Right kidney (tissue), 1 donor: ENCODE results near the gene OARD1.
A peak's percentile ranks its signal among the peaks of the same experiment; 100 is the strongest.

Experiments used
- DNase-seq: peaks from one replicate; pipeline ENCODE4 v3.0.0-alpha.2; 2016

OARD1 gene

DNA sequence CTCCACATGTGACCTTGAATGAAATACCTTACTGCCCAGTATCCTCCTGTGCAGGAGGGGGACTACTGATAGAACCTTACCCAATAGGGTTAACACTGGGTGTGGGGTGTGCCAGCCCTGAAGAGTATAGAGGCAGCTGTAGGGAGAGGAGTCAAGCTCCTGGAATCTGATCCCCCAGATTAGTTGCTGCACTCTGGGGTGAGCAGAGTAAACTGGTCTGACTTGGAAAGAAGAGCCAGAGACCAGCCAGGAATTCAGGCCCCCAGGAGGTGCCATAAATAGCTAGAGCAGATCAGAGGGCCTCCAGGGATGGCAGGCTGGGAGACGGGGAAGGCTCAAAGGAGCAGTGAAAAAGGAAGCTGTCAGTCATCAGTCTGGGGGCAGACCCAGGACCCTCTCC, 22.6 kb downstream of the OARD1 start:
- no peak for DNase-seq

GRCh38 chr6:41047745-41048732, 24.1 kb downstream of the OARD1 start:
- DNase-seq, result no peak

- DNase-seq, result no peak
Observed at GRCh38 chr6:41047306-41047705, 24.9 kb downstream of the OARD1 start.

DNA sequence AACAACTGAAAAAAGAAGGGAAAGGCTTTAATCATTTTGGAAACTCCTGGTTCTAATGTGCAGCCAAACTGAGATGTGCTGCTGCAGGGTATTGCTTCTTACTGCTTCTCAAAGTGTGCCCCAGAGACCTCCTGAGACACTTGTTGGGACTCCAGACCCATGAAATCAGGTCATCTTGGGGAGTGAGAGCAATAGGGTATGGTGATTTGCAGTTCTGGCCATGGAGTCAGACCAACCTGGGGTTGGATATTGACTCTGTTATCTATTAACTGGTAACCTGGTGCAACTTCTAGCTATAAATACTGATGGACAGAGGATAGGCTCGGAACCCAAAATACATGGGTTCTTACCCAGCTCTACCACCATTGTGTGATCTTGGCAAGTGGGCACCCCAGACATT, 26.1 kb downstream of the OARD1 start:
- no peak for DNase-seq

DNA sequence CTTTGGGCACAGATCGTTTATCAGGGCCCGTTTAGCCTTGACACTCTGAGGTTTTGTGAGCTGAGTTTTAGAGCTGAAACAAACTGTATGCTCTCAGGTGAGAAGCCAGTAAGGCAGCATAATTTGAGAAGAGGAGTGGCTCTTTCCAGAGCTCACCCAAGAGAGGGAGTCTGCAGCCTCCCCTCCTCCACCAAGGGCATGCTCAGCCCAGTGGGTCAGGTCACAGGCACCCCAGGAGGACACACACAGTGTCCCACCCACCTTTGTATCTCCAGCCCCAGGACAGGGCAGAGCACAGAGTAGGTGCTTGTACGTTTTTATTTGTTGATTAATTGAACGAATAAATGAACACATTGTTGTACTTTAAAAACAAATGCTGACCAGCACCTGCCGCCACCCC, 26.5 kb downstream of the OARD1 start:
- no peak for DNase-seq

GRCh38 chr6:41043151-41043550, 29.0 kb downstream of the OARD1 start:
- no peak for DNase-seq

- no peak for DNase-seq
Observed at GRCh38 chr6:41042226-41043055, 29.7 kb downstream of the OARD1 start, which contains the start of gene TSPO2. TSPO2 (plus strand) TSS chr6:41042467; CDS start chr6:41042986, 519 bp downstream.

DNA sequence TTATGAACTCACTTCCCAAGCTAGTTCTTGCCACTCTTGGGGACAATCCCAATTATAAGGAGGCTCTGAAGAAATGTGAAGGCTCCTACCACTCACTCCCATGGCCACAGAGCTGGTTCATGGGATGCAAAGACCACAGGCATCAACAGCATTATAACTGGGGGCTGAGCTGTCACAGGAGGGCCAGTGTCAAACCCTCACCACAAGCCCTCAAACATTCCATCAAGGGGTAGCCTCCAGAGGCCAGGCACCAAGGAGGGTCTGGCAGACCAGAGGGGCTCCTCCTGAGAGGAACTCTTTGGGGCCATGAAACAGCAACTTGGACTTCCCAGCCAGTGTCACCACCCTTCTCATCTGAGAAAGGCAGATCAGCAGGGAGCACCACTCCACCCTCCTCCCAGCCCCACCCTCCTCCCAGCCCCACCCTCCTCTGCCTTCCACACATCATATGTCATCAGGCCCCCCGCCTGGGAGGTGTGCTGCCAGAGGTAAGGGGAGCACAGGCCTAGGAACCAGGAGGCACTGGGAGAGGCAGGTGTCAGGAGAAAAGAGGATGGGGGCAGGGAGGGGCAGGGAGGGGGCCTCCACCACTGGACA, 31.1 kb downstream of the OARD1 start:
- no peak for DNase-seq

DNA sequence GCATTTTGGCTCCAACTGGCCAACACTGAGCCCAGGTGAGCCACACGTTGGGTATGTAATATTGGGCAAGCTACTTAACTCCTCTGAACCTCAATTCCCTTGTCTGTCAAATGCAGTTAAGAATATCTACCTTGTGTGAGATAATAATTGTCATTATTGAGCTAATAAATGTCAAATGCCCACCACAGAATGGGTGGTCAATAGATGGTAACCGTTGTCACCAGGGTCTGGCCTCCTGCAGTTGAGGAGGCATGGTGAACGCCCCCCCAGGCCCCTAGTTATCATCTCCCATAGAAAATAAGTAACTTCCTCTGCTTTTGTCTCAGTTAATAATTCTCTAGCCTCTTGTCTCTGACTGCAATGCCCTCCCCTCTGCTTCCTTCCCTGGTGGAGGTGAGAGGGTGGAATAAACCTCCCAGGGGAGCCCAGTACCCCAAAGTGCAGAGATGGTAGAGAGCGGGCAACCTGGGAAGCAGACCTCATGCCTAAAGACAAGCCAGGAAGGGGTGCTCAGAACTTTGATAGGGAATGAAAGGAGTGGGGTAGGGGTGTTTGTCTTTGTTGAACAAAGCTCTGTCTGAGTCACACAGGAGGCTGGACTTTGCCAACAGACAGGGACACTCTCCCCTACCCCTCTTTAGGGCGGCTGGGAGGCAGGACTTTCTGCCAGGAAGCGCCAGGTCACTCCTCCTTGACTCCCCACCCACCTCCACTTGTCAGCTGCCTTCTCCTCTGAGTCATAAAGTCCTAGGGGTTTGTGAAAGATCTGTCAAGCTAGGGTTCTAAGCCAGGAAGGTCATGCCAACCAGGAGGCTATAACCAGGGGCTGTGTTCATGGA, 31.8 kb downstream of the OARD1 start:
- DNase-seq, result peak; percentile 51

GRCh38 chr6:41039060-41039998, 32.8 kb downstream of the OARD1 start, which contains the start of gene UNC5CL:
UNC5CL (minus strand) TSS chr6:41039221; CDS start chr6:41035074, 4,147 bp downstream.
- peak; percentile 47 for DNase-seq

GRCh38 chr6:41038205-41038604, 34.0 kb downstream of the OARD1 start:
- DNase-seq, result no peak

- DNase-seq, result no peak
Observed at GRCh38 chr6:41037107-41037900, 34.9 kb downstream of the OARD1 start.

GRCh38 chr6:41036601-41037000, 35.6 kb downstream of the OARD1 start:
- DNase-seq, result no peak

DNA sequence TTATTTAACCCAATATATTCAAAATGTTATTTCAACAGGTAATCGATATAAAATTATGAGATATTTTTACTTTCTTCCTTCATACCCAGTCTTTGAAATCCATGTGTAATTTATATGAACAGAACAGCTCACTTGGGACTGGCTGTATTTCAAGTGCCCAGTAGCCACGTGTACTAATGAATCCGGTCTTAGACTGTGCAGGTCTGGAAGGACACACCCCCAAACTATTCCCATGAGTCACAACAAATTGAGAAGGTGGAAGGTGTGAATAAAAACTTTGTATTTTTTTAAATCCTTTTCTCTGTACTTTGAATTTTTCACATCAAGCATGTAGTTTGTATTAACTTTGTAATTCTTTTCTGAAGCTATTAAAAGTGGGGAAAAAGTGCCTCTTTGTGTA, 36.0 kb downstream of the OARD1 start:
- DNase-seq, result no peak

DNA sequence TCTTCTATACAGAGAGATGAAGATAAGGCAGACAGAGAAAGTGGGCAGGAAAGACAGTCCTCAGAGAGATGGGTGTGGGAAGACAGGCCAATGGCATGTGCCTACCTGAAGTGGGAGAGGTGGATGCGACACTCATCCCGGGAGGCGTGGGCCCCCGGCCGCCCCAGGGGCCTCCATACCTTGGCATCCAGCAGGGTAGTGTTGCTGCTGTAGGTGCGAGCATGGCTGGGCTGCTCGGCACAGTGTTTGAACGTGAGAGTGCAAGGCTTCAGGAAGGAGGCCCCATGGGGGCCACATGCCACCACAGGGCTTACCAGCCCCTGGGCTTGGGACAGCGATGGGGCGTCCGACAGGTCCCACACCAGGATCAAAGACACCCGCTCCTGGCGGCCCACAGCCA, 38.4 kb downstream of the OARD1 start:
- no peak for DNase-seq

GRCh38 chr6:41032830-41033229, 39.3 kb downstream of the OARD1 start:
- DNase-seq, result no peak

GRCh38 chr6:41028561-41029412, 43.4 kb downstream of the OARD1 start:
- peak; percentile 49 for DNase-seq

DNA sequence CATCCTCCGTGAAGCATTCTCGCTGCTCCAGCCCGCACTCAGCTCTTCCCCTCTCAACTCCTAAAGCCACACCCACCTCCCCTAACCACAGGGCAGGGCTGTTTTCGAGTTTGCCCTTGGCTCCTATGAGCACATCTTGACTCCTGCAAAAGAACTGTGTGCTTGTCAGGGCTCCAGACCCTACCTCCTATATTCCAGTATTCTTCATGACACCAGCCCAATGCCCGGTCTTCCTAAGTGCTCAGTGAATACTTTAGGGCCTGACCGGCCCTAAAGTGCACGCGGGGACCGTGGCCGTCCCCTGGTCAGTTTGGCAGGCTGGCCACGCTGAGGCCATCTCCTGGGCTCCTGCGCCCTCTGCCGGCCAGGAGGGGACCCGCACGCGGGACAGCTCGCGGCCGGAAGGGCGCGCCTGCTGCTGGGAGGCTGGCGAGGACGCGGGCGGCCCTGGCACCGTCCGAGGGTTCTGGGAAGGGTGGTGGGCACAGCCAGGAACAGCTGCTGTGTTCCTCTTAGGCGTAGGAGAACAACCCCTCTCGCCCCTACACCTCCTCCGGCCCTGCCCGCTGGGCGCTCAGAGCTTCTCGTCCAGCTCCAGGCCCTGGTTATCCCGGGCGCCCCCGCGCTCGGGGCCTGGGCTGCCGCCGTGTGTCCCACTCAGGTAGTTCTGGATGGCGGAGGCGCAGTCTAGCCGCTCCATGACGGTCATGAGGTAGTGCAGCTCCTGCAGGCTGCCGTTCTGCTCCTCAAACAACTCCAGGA, 44.2 kb downstream of the OARD1 start:
- DNase-seq, result peak; percentile 99
